ENCODE measurements around the gene SERINC5.

SERINC5 gene

DNA sequence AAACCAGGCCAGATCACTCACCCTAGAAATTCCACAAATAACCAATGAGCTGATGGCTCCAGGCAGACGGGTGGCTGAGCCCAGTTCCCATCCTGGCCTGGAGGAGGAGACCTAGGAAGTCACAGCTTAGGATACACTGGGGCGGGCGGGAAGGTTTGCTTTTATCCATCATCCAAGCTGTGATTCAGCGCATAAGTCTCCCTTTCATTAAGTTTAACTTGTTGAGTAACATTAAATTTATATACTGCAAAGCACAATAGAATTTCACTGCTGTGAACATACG, 165.0 kb downstream of the SERINC5 start:
- DNase-seq: no peak

DNA sequence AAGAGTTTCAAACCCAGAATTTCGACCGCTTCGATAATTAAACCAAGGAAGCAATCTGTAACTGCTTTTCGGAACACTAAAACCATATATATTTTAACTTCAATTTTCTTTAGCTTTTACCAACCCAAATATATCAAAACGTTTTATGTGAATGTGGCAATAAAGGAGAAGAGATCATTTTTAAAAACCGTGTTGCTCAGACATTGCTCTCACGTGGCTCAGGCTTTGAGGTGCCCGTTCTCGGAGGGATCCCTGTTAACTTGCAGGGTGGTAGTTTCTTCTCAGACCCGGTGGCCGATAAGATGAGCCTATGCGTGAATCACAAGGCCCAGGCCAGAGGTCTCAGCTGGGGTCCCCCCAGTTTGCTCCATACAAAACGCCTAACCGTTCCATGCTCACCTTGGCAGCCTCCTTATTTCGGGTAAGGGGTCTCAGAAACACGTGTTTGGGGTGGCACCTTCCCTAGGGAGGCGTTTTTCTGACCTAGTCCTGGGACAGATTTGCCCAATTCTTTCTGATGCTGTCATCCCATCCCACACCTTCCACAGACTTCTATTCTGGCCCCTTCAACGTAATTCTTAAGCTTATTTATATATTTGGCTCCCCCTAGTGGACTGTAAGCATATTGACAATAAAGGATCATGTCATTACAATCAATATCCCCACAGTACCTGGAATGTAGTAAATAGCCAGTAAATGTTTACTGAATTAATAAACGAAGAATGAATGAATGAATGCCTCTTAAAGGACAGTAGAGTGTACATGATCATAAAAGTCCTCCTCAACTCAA, 172.6 kb downstream of the SERINC5 start:
- DNase-seq: peak; percentile 52

DNA sequence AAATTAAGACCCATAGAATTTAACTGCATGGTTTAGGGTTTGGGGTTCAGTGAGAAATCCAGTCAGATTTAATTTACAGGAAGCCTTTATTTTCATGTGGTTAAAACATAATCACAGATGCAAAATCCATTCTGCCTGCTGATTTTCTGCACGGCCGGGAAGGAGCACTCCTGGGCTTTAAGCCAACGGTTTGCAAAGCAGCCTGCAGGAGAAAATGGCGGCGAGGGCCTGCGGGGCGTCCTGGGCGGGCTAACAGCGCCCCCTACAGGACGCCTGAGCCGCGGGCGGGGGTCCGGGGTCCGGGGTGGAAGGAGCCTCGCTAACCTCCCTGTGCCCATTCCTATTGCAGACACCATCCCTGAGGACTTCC, 173.1 kb downstream of the SERINC5 start:
- DNase-seq: peak; percentile 78

DNA sequence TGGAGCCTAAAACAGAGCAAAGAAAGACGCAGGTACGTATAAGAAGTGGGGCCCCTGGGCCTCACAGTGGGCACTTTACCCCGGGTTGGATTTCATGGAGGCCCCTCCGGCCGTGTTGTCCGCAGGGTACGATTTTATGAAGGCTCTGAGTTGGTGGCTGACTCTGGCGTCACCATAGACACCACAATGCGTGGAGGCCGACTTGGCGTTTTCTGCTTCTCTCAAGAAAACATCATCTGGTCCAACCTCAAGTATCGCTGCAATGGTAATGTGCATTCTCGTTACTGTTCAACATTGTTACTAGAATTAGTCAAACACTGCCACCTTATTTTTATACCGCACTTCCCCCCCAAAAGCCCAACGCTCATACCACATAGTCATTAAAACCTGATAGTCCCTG, 173.6 kb downstream of the SERINC5 start:
- peak; percentile 53 for DNase-seq

- DNase-seq: no peak
Measured at GRCh38 chr5:80078921-80079320, 176.9 kb downstream of the SERINC5 start.

GRCh38 chr5:80077051-80077714, 178.7 kb downstream of the SERINC5 start:
- no peak for DNase-seq

GRCh38 chr5:80076131-80077050, 179.5 kb downstream of the SERINC5 start:
- no peak for DNase-seq

- DNase-seq: no peak
Measured at GRCh38 chr5:80072103-80073073, 183.5 kb downstream of the SERINC5 start.

- DNase-seq: no peak
Measured at GRCh38 chr5:80071510-80072021, 184.3 kb downstream of the SERINC5 start.

DNA sequence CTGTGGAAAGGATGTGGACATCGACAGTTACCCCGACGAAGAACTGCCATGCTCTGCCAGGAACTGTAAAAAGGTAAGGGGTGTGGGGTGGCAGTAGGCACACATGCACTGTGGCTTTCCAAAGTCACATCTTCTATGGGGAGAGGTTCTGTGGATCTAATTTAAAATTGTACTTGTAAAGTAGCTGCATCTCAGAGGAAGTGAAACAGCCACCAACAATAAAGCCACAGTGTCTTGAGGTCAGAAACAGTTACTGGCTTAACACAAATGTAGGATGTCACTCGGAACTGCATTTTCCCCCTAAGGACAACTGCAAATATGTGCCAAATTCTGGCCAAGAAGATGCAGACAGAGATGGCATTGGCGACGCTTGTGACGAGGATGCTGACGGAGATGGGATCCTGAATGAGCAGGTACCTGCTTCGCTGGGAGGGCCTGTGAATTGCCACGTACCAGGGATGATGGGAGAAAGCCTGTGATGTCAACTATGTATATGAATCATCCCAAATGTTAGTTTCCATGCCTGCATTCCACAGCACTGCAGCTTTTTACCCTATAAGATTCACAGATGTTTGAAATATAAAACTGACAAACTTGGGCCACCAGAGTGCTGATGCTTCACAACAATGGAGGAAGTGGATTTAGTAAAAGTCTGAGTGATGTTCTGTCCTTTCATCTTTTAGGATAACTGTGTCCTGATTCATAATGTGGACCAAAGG, 185.4 kb downstream of the SERINC5 start:
- DNase-seq: no peak

GRCh38 chr5:80069918-80070318, 185.9 kb downstream of the SERINC5 start:
- peak; percentile 63 for DNase-seq

DNA sequence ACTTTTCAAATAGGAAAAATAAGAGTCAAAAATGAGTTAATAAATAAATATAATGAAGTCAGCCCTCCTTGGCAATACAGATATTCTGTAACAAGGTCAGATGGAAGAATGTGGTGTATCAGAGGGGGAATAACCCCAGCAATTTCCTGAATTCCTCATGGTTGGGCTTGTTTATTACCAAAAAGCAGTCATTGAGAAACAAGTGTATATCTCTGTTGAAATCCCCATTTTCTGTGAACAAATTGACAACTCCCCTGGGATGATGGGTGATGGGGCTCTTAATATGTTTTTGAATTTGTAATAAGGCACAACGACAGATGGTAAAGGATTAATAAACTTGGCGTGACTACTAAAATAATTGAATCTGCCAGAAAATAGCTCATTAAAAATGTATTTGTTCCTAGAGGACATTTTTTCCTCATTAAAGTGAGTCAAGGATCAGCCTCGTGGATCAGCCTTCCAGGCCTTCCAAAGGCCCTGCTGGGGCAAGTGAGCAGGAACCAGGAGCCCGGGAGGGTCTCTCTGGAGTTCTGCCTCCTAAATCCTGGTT, 186.5 kb downstream of the SERINC5 start:
- peak; percentile 97 for DNase-seq

- no peak for DNase-seq
Measured at GRCh38 chr5:80068775-80069174, 187.1 kb downstream of the SERINC5 start.

DNA sequence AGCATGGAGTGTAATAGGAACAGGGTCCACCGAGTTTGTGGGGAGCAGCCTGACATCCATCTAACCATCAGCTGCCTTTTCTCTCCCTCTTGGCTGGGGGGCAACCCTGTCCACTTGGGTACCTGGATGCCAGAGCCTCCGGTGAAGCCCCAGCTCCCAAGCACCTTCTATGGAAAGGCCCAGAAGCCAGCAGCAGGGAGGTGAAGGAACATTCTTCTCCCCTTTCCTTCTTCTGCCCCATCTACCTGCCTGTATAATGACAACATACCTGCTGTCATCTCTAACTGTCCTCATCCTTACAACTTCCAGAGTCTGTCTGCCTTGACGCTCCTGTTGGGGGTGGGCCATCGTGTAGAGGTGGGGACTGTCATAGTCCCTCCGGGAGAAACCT, 187.6 kb downstream of the SERINC5 start:
- no peak for DNase-seq

GRCh38 chr5:80067531-80068245, 188.2 kb downstream of the SERINC5 start:
- DNase-seq: no peak

- no peak for DNase-seq
Measured at GRCh38 chr5:80067016-80067415, 188.8 kb downstream of the SERINC5 start.

- DNase-seq: no peak
Measured at GRCh38 chr5:80064124-80064523, 191.7 kb downstream of the SERINC5 start.

All from NCI-H1694 (cell line).